HepG2 (cell line): ENCODE data around the gene VEGFC. TPM values are rescaled to one million over a fixed set of nuclear protein-coding genes. Genes with fewer than 3 reads are reported as not detected.

ENCODE experiments used
- KAT8 ChIP-seq: IDR thresholded peaks from 2 replicates; pipeline ENCODE4 v1.6.1; 2016; ENCODE audit warnings: missing genetic modification reagents, missing compliant biosample characterization
- NKX3-1 ChIP-seq: sonication (generic); formaldehyde crosslinking; IDR thresholded peaks from 2 replicates; pipeline ENCODE4 v1.5.0; 2020; ENCODE audit warnings: missing genetic modification reagents
- ZFP82 ChIP-seq: sonication (generic); formaldehyde crosslinking; IDR thresholded peaks from 2 replicates; pipeline ENCODE4 v1.5.1; 2020; ENCODE audit warnings: mild to moderate bottlenecking, missing genetic modification reagents, borderline replicate concordance
- ZFX ChIP-seq: sonication (generic); formaldehyde crosslinking; IDR thresholded peaks from 2 replicates; pipeline ENCODE4 v1.4.0; 2020; ENCODE audit warnings: mild to moderate bottlenecking, low read depth, missing genetic modification reagents, moderate library complexity
- ZNF331 ChIP-seq: sonication (generic); formaldehyde crosslinking; IDR thresholded peaks from 2 replicates; pipeline ENCODE4 v1.4.0; 2020; ENCODE audit warnings: missing genetic modification reagents
- ZNF468 ChIP-seq: sonication (generic); formaldehyde crosslinking; IDR thresholded peaks from 2 replicates; pipeline ENCODE4 v1.8.0; 2022; ENCODE audit warnings: mild to moderate bottlenecking, moderate library complexity, missing genetic modification reagents
- polyA plus RNA-seq, 8 experiments: library from polyadenylated mRNA; depleted of rRNA in 3 of 8; stranded (reverse) in 7 of 8; unstranded in 1 of 8; fragments of >200 nt; fragmentation: Illumina TruSeq in 4 of 8; extraction: Trizol in 4 of 8; gene quantifications; 2 replicates each; pipeline versions ENCODE4 v1.2.1 to v1.2.3, GENCODE V29; 2011 to 2016; ENCODE audit warnings: low read depth in 4 of 8, missing spikeins in 1 of 8, mixed read lengths in 1 of 8; ENCODE audit not compliant: insufficient read depth in 1 of 8
- total RNA-seq, 5 experiments: library from RNA; depleted of rRNA; stranded (reverse); fragments of >200 nt; fragmentation: Illumina TruSeq; extraction: Trizol; gene quantifications; 2 replicates each; pipeline ENCODE4 v1.2.3, GENCODE V29; 2016; ENCODE audit warnings: low read depth in 1 of 5
- TF ChIP-seq, protein P1 (sequence below): sonication (generic); formaldehyde crosslinking; IDR thresholded peaks from 2 replicates; pipeline ENCODE4 v1.4.0; 2020; ENCODE audit warnings: mild to moderate bottlenecking, missing genetic modification reagents

Gene VEGFC
- total and polyA plus RNA-seq, 2 of the 13 experiments (the other 11 are each of a cell fraction or from before 2014, with no cell fraction given): not detected

DNA sequence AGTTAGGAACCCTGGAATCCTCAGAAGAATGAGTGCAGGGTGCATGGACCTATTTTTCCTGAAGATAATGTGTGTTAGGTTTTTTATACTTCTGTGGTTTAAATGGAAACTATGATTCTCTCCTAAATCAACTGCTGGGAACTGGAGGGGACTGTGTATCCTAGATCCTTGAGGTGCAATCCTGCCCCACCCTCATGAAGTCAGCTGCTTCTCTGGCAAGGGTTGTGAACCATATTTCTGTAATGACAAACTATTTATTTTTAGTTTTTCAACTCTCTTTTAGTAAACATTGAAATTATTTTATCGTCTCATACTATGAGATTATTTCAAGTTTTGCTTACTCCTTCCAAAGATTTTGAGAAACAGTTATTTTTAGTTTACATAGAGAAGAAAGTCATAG, 25.8 kb upstream of the VEGFC start (continued):
- TF ChIP-seq, protein P1, sequence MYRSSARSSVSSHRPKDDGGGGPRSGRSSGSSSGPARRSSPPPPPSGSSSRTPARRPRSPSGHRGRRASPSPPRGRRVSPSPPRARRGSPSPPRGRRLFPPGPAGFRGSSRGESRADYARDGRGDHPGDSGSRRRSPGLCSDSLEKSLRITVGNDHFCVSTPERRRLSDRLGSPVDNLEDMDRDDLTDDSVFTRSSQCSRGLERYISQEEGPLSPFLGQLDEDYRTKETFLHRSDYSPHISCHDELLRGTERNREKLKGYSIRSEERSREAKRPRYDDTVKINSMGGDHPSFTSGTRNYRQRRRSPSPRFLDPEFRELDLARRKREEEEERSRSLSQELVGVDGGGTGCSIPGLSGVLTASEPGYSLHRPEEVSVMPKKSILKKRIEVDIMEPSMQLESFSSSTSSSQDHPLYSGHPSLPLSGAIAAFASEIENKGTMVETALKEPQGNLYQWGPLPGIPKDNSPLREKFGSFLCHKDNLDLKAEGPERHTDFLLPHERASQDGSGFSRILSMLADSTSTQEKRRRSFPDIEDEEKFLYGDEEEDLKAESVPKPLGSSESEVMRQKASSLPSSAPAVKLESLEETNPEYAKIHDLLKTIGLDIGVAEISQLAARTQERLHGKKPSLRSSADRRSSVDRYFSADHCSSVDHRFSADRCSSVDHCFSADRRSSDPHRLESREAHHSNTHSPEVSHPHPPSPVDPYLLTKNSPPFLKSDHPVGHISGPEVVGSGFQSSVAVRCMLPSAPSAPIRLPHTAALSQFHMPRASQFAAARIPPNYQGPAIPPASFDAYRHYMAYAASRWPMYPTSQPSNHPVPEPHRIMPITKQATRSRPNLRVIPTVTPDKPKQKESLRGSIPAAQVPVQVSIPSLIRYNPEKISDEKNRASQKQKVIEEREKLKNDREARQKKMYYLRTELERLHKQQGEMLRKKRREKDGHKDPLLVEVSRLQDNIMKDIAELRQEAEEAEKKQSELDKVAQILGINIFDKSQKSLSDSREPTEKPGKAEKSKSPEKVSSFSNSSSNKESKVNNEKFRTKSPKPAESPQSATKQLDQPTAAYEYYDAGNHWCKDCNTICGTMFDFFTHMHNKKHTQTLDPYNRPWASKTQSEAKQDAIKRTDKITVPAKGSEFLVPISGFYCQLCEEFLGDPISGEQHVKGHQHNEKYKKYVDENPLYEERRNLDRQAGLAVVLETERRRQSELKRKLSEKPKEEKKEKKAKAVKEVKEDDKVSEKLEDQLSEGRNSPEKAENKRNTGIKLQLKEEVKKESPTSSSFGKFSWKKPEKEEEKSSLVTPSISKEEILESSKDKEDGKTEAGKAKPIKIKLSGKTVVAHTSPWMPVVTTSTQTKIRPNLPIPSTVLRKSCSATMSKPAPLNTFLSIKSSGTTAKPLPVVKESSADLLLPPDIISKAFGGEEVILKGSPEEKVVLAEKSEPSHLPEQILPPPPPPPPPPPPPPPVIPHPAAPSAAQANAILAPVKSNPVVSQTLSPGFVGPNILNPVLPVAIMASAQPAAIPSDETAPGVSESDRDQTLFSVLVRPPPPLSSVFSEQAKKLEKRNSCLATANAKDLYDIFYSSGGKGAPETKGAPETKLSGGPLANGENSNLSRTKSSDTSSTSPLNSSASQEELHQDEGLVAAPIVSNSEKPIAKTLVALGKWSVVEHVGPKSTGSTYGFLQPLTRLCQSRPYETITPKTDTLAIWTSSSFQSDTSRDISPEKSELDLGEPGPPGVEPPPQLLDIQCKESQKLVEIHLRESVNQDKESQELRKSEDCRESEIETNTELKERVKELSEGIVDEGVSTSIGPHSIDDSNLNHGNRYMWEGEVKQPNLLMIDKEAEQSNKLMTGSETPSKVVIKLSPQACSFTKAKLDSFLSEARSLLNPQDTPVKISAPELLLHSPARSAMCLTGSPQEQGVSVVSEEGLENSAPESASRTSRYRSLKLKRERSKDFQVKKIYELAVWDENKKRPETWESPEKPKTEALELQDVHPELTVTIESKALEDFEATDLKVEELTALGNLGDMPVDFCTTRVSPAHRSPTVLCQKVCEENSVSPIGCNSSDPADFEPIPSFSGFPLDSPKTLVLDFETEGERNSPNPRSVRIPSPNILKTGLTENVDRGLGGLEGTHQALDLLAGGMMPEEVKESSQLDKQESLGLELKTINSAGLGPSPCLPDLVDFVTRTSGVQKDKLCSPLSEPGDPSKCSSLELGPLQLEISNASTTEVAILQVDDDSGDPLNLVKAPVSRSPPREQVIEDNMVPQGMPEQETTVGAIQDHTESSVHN (CRISPR knock-in tag): no peak
- no peak for TF ChIP-seq ZFX (CRISPR knock-in tag)
- TF ChIP-seq NKX3-1 (CRISPR knock-in tag): no peak
- no peak for TF ChIP-seq ZNF331 (CRISPR knock-in tag)
- no peak for TF ChIP-seq KAT8 (CRISPR knock-in tag)
- TF ChIP-seq ZFP82 (CRISPR knock-in tag): no peak
- TF ChIP-seq ZNF468 (CRISPR knock-in tag): no peak
